Inflammatory macrophage treated with lipopolysaccharide for 4 hours (primary cell): ENCODE results near the gene MUC2.

Experiments used
- DNase-seq: peaks from one replicate; pipeline ENCODE4 v3.0.0-alpha.2; 2020

Gene MUC2

GRCh38 chr11:1052133-1053011 lies 22.3 kb upstream of the MUC2 start:
- DNase-seq = no peak

GRCh38 chr11:1053121-1053901 lies 21.4 kb upstream of the MUC2 start:
- DNase-seq = no peak

- no peak for DNase-seq
These were observed 20.2 kb upstream of the MUC2 start for GRCh38 chr11:1054143-1055108.

- no peak for DNase-seq
These were observed 19.5 kb upstream of the MUC2 start for GRCh38 chr11:1055109-1055703.

- DNase-seq = no peak
These were observed 18.5 kb upstream of the MUC2 start for GRCh38 chr11:1055990-1056771.

GRCh38 chr11:1057806-1058205 lies 16.9 kb upstream of the MUC2 start:
- DNase-seq = no peak

GRCh38 chr11:1059759-1060158 lies 14.9 kb upstream of the MUC2 start:
- DNase-seq = no peak

GRCh38 chr11:1060410-1060809 lies 14.3 kb upstream of the MUC2 start:
- DNase-seq = no peak

GRCh38 chr11:1060852-1061616 lies 13.6 kb upstream of the MUC2 start:
- no peak for DNase-seq

- DNase-seq = no peak
These were observed 12.4 kb upstream of the MUC2 start for GRCh38 chr11:1062075-1062820.

- peak; percentile 76 for DNase-seq
These were observed 10.5 kb upstream of the MUC2 start for GRCh38 chr11:1064167-1064566.

- no peak for DNase-seq
These were observed 6.7 kb upstream of the MUC2 start for GRCh38 chr11:1067812-1068496.

GRCh38 chr11:1069740-1070139 lies 4.9 kb upstream of the MUC2 start:
- DNase-seq = no peak

- no peak for DNase-seq
These were observed 3.8 kb upstream of the MUC2 start for GRCh38 chr11:1070594-1071462.

GRCh38 chr11:1071571-1072115 lies 3.0 kb upstream of the MUC2 start:
- no peak for DNase-seq

- no peak for DNase-seq
These were observed 2.4 kb upstream of the MUC2 start for GRCh38 chr11:1072116-1072820.

- no peak for DNase-seq
These were observed 1.8 kb upstream of the MUC2 start for GRCh38 chr11:1072821-1073231.
